Activated CD8-positive, alpha-beta memory T cell treated with anti-CD3 and anti-CD28 coated beads, Interleukin-2, amount 10 ng/mL, durations not matched to agents 7 days and 5 days (primary cell): Measurements from ENCODE around the gene HIGD1A. TPM values are rescaled to one million over a fixed set of nuclear protein-coding genes. Genes with fewer than 3 reads are reported as not detected.
"Not testable (repeated sequence)": the region's sequence is repeated elsewhere in the genome, so short reads cannot be mapped to it uniquely, and the experiment has no call there.

Experiments
- ATAC-seq: fragments of 150-1000 bp; cut with Tn5 transposase; one replicate; pipeline ENCODE4 v1.10.0; 2021; ENCODE audit warnings: moderate library complexity
- CTCF ChIA-PET: fragments of 350-600 bp; sonication (Branson Sonifier 250); formaldehyde crosslinking; loops from one replicate; lab custom pipeline; 2021; ENCODE audit warnings: antibody characterized with exemption; lab: Charles Lee
- DNase-seq: peaks from one replicate; pipeline ENCODE4 v3.0.0-alpha.2; 2020
- H3K27ac Mint-ChIP-seq: one replicate; pipeline ENCODE4 v1.8.0; 2021; ENCODE audit warnings: mild to moderate bottlenecking, mixed read lengths
- H3K27me3 Mint-ChIP-seq: one replicate; pipeline ENCODE4 v1.8.0; 2021; ENCODE audit warnings: mixed read lengths
- H3K36me3 Mint-ChIP-seq: one replicate; pipeline ENCODE4 v1.8.0; 2021; ENCODE audit warnings: mild to moderate bottlenecking, mixed read lengths
- H3K4me1 Mint-ChIP-seq: one replicate; pipeline ENCODE4 v1.8.0; 2021; ENCODE audit warnings: mixed read lengths
- H3K4me3 Mint-ChIP-seq: one replicate; pipeline ENCODE4 v1.8.0; 2021; ENCODE audit warnings: mild to moderate bottlenecking, moderate library complexity, mixed read lengths
- H3K9me3 Mint-ChIP-seq: one replicate; pipeline ENCODE4 v1.8.0; 2022; ENCODE audit warnings: low read depth, mixed read lengths
- total RNA-seq, 2 experiments: library from RNA; stranded (reverse); gene quantifications; one replicate each; pipeline ENCODE4 v1.2.3, GENCODE V29; 2021

HIGD1A gene
- total RNA-seq, 2 experiments from 2014 or later = 53.6 to 71.1 TPM

DNA sequence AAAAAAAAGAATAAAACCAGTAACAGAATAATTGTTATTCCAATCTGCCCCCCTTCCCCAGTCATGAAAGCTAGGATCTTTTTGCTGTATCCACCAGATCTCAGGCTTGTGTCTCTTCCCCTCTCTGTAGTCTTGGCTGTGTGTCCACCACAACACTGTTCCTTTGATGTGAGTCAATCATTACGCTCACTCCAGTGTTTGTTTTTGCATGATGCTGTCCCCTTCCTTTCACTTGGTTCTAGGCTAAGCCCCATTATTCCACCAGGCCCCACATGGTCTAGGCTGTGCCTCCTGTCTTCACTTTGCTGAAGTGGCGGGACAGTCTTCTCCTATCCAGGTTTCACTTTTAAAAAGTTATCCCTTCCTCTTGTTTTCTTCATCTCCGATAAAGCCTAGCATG is 18.5 kb upstream of the HIGD1A start:
- DNase-seq (no peak), ATAC-seq (no peak)
- Mint-ChIP-seq H3K27me3 (peaks cover 24% of the 10 kb centered on the region), H3K27ac (no peak overlapping the region), H3K4me3 (no peak overlapping the region), H3K9me3 (no peaks in the 10 kb centered on the region), H3K36me3 (no peaks in the 10 kb centered on the region), H3K4me1 (peaks cover 7% of the 10 kb centered on the region)
- CTCF ChIA-PET = interaction anchor here (0.6 to 0.8 kb wide), 2 partner anchors 17 to 124 kb away, joined by 3 read pairs; no protein-coding TSS in a partner anchor

DNA sequence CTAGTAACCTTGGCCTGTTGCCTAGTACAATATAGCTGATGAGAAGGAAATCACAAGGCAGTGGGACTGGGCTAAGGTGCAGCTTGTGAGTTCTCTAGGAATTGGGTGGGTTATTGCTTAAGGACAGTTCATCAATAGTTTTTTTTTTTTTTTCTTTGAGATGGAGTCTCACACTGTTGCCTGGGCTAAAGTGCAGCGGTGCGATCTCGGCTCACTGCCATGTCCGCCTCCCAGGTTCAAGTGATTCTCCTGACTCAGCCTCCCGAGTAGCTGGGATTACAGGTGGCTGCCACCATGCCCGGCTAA is 16.4 kb upstream of the HIGD1A start:
- Mint-ChIP-seq H3K9me3 (no peaks in the 10 kb centered on the region), H3K4me1 (peaks cover 7% of the 10 kb centered on the region), H3K4me3 (no peak overlapping the region), H3K27me3 (peaks cover 9% of the 10 kb centered on the region), H3K27ac (no peak overlapping the region), H3K36me3 (no peaks in the 10 kb centered on the region)
- no peak for ATAC-seq
- DNase-seq = no peak
- CTCF ChIA-PET = interaction anchor here (0.9 to 1.1 kb wide), 2 partner anchors 11 to 19 kb away, joined by 4 read pairs; no protein-coding TSS in a partner anchor

DNA sequence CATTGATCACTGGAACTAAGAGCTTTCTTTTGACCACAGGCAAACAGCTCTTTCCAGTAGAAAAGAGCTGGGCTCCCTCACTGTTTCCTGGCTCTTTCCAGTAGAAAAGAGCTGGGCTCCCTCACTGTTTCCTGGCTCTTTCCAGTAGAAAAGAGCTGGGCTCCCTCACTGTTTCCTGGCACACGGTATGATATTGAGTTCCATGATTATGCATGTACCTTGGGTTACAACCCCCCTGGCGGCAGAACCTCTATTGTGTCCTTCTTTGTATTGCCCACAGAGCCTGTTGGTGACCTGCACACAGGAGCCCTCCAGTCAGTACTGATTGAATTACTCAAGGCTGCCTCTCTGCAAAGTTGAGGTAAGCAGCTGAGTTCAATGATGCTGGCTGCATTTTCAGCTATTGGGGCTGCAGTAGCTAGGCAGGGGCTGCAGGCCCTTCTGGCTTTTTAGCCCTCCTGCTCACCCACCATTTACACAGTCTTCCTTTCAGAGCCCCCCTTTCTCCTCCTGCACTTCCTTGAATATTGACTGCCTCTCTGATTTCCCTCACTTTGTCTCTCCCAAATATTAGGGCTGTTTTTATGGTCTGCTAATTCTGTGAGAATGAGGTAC is 15.2 kb upstream of the HIGD1A start:
- peaks cover 7% of the 10 kb centered on the region for H3K4me1 Mint-ChIP-seq
- H3K36me3 Mint-ChIP-seq = no peaks in the 10 kb centered on the region
- no peak overlapping the region for H3K27ac Mint-ChIP-seq
- peaks cover 6% of the 10 kb centered on the region for H3K27me3 Mint-ChIP-seq
- H3K9me3 Mint-ChIP-seq = no peaks in the 10 kb centered on the region
- CTCF ChIA-PET = interaction anchor here (1.0 to 2.1 kb wide), 2 partner anchors 10 to 12 kb away, joined by 3 to 7 read pairs; partner anchors contain the start of gene ACKR2
- no peak overlapping the region for H3K4me3 Mint-ChIP-seq
- no peak for ATAC-seq
- DNase-seq = no peak

DNA sequence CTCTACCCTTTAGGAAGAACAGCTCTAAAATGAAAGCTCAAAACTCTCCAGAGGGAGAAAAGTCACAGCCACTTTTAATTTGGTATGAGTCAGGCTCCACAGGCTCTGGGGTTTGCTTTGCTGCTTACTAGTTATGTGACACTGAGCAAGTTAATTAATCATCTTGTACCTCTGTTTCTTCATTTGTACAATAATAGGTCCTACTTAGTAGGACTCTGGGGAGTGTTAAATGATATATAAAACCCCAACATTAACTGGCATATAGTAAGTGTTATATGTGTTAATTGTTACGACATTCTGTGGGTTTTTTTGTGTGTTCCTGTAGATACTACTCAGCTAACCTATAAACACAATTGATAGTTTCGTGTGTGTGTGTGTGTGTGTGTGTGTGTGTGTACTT is 11.5 kb upstream of the HIGD1A start:
- Mint-ChIP-seq H3K4me3 (no peak overlapping the region), H3K9me3 (no peaks in the 10 kb centered on the region), H3K27ac (no peak overlapping the region), H3K4me1 (no peaks in the 10 kb centered on the region), H3K27me3 (peaks cover 4% of the 10 kb centered on the region), H3K36me3 (no peaks in the 10 kb centered on the region)
- DNase-seq (no peak), ATAC-seq (no peak)
- CTCF ChIA-PET = interaction anchor here (0.6 to 1.6 kb wide), 2 partner anchors 24 to 39 kb away, joined by 3 to 5 read pairs; no protein-coding TSS in a partner anchor

DNA sequence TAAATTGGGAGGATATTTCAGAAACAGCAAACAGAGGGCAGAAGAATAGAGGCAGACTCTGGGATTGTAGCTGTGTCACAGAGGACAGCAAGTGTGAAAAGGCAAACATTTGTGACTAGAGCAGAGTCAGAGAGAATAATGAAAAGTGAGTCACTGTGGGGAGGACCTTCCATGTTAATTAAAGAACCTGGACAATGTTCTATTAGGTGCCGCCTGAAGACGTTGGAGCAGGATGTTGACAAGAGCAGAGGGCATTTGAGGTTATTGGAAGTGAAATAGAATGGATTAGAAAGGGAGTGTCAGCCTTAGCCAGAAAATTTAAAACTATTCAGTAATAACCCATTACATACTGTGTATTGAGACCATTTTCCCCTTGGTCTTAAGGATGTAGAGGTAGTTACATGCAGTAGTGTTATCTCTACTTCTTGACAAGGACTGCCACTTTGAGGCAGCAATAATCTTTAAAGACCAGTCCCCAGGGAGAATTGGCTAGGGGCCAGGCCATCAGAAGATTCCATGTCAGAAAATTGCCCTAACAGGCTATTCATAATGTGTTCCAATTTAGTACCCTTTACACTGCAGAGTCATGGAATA is 10.7 kb upstream of the HIGD1A start:
- Mint-ChIP-seq H3K4me1 (no peaks in the 10 kb centered on the region), H3K9me3 (no peaks in the 10 kb centered on the region), H3K4me3 (no peak overlapping the region), H3K27ac (no peak overlapping the region), H3K27me3 (peaks cover 8% of the 10 kb centered on the region), H3K36me3 (no peaks in the 10 kb centered on the region)
- DNase-seq = no peak
- CTCF ChIA-PET = interaction anchor here (1.6 kb wide), 1 partner anchor 24 kb away, joined by 5 read pairs; no protein-coding TSS in a partner anchor
- ATAC-seq = no peak

- CTCF ChIA-PET = no interaction called here
- peaks cover 9% of the 10 kb centered on the region for H3K27me3 Mint-ChIP-seq
- no peaks in the 10 kb centered on the region for H3K9me3 Mint-ChIP-seq
- H3K27ac Mint-ChIP-seq = no peak overlapping the region
- H3K36me3 Mint-ChIP-seq = no peaks in the 10 kb centered on the region
- DNase-seq (no peak), ATAC-seq (no peak)
- no peaks in the 10 kb centered on the region for H3K4me1 Mint-ChIP-seq
- no peak overlapping the region for H3K4me3 Mint-ChIP-seq
These were observed 10.0 kb upstream of the HIGD1A start for GRCh38 chr3:42814246-42814645.

DNA sequence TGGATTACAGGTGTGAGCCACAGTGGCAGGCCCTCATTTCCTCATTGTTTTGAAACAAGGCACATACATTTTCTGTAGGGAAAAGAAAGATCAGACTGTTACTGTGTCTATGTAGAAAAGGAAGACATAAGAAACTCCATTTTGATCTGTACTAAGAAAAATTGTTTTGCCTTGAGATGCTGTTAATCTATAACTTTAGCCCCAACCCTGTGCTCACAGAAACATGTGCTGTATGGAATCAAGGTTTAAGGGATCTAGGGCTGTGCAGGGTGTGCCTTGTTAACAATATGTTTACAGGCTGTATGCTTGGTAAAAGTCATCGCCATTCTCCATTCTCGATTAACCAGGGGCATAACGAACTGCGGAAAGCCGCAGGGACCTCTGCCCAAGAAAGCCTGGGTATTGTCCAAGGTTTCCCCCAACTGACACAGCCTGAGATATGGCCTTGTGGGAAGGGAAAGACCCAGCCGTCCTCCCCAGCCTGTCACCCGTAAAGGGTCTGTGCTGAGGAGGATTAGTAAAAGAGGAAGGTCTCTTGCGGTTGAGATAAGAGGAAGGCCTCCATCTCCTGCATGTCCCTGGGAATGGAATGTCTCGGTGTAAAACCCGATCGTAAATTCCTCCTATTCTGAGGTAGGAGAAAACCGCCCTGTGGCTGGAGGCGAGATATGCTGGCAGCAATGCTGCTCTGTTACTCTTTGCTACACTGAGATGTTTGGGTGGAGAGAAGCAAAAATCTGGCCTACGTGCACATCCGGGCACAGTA is 7.0 kb upstream of the HIGD1A start:
- ATAC-seq, CTCF ChIA-PET: not testable (repeated sequence)

DNA sequence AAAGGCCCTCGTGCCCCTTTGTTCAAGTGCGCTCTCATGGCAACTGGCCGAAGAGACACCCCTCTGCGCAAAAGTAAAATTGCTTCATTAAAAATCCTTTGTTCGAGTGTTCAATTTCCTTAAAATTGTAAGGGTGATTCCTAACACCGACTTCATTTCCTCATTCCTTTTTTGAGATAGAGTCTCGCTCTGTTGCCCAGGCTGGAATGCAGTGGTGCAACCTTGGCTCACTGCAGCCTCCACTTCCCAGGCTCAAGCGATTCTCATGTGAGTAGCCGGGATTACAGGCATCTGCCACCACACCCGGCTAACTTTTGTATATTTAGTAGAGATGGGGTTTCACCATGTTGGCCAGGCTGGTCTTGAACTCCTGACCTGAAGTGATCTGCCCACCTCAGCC is 6.4 kb upstream of the HIGD1A start:
- ATAC-seq, H3K9me3 Mint-ChIP-seq, CTCF ChIA-PET, DNase-seq, H3K4me3 Mint-ChIP-seq, H3K4me1 Mint-ChIP-seq, H3K27ac Mint-ChIP-seq, H3K36me3 Mint-ChIP-seq: not testable (repeated sequence)
- H3K27me3 Mint-ChIP-seq = peaks cover 36% of the 10 kb centered on the region

More for the DNA sequence above, 7.0 kb upstream of the HIGD1A start:
- not testable (repeated sequence) for H3K27ac Mint-ChIP-seq, H3K4me1 Mint-ChIP-seq, DNase-seq, H3K36me3 Mint-ChIP-seq, H3K4me3 Mint-ChIP-seq, H3K9me3 Mint-ChIP-seq
- H3K27me3 Mint-ChIP-seq = peaks cover 30% of the 10 kb centered on the region

DNA sequence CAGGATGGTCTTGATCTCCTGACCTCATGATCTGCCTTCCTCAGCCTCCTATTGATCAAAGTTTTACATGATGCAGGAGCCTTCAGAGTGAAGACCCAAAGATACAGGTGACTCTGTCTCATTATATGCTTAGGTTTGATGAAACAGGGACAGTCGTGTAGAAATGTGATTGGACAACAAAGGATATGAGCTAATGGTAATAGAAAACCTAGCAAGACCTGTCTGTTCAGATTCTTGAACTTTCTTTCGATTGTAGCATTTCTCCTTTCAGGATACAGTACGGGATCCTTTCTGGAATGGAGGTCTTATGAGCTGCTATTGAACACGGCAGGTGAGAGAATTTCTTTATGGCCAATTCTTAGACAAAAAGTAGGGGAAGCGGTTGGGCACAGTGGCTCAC is 4.9 kb upstream of the HIGD1A start, which contains the start of gene ACKR2:
TSS of gene ACKR2 (plus strand) at position 244 of the 400 bp plus-strand sequence. CDS start 55,058 bp downstream, outside the sequence.
- Mint-ChIP-seq H3K27me3 (peaks cover 38% of the 10 kb centered on the region), H3K4me1 (peaks cover 7% of the 10 kb centered on the region), H3K4me3 (no peak within 1 kb of the TSS), H3K36me3 (no peaks in the 10 kb centered on the region), H3K27ac (no peak within 1 kb of the TSS), H3K9me3 (no peaks in the 10 kb centered on the region)
- DNase-seq (no peak), ATAC-seq (no peak)
- CTCF ChIA-PET = interaction anchor here (1.0 kb wide), 1 partner anchor 10 kb away, joined by 3 read pairs; no protein-coding TSS in a partner anchor

- CTCF ChIA-PET = no interaction called here
- DNase-seq (no peak), ATAC-seq (no peak)
- no peak overlapping the region for H3K4me3 Mint-ChIP-seq
- H3K9me3 Mint-ChIP-seq = no peaks in the 10 kb centered on the region
- H3K27ac Mint-ChIP-seq = no peak overlapping the region
- peaks cover 5% of the 10 kb centered on the region for H3K36me3 Mint-ChIP-seq
- H3K4me1 Mint-ChIP-seq = peaks cover 17% of the 10 kb centered on the region
- H3K27me3 Mint-ChIP-seq = peaks cover 38% of the 10 kb centered on the region
These were observed 3.6 kb upstream of the HIGD1A start for GRCh38 chr3:42807929-42808328.

DNA sequence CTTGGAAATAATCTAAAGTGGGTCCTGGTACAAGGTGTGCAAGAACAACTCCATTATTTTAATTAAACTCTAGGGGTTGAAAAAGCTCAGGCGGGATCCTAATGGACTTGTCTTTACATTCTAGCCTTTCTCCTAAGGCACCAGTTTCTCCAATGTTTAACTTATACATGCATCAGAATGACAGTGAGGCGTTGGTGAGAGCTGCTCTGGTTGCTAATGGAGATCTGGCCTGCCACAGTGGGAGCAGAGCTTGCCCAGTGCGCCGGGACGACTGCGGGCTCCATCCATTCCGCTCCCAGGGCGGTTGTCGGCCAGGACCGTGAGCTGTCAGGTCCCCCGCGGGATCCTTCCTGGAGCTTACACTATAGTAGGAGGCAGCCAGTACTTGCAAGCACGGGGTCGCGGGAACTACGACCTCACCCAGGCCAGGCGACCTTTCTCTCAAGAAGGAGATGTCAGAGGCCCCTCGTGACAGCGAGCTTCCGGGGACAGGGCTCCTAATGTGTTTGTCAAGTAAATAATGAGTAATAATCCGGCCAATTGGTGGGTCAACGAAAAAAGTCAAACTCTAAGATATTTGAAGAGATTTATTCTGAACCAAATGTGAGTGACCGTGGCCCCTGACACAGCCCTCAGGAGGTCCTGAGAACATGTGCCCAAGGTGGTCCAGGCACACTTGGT is 991 bp upstream of the HIGD1A start:
- Mint-ChIP-seq H3K9me3 (no peaks in the 10 kb centered on the region), H3K4me3 (peak overlapping the region; percentile 100), H3K4me1 (peaks cover 34% of the 10 kb centered on the region), H3K36me3 (peaks cover 10% of the 10 kb centered on the region), H3K27me3 (peaks cover 35% of the 10 kb centered on the region), H3K27ac (peak overlapping the region; percentile 95)
- ATAC-seq = no peak
- CTCF ChIA-PET = interaction anchor here (1.2 to 2.7 kb wide), 4 partner anchors 10 to 304 kb away, joined by 3 to 14 read pairs (median 6); no protein-coding TSS in a partner anchor
- DNase-seq = no peak

DNA sequence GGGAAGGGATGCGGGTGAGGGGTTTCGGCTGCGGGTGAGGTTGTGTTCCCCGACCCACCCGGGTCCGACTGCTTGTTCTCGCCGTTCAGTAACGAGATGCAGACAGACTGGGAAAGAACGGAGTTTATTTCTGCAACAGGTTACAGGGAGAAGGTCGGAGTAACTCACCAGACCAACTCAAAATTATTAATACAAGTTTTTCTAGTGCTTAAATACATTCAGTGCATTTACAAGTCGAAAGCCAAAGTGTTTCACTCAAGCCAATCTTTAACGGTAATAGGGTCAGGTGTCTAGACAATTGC is 492 bp upstream of the HIGD1A start:
- CTCF ChIA-PET = interaction anchor here (1.2 to 2.7 kb wide), 4 partner anchors 10 to 303 kb away, joined by 3 to 14 read pairs (median 6); no protein-coding TSS in a partner anchor
- Mint-ChIP-seq H3K4me1 (peaks cover 36% of the 10 kb centered on the region), H3K27me3 (peaks cover 34% of the 10 kb centered on the region), H3K27ac (peak overlapping the region; percentile 95), H3K36me3 (peaks cover 12% of the 10 kb centered on the region), H3K9me3 (no peaks in the 10 kb centered on the region), H3K4me3 (peak overlapping the region; percentile 100)
- DNase-seq (no peak), ATAC-seq (no peak)
